Measurements from ENCODE around the gene MT1B.

The MT1B gene

GRCh38 chr16:56701534-56701933 is 49.8 kb downstream of the MT1B start:
- TF ChIP-seq MYC (IDR thresholded peaks at IDR 0.05; ENCODE audit: low read depth, low read length) (no peak), CTCF (IDR thresholded peaks at IDR 0.05; ENCODE audit: low read depth, low read length) (no peak), MAX (IDR thresholded peaks at IDR 0.05; ENCODE audit: low read depth, low read length) (no peak), POLR2A (IDR thresholded peaks at IDR 0.05; ENCODE audit: extremely low read depth, insufficient read length) (no peak)
- no peak overlapping the region for H3K4me3 ChIP-seq (ENCODE audit: low read depth, low read length)
- no peak for DNase-seq (ENCODE audit: low read depth)

All from NB4 (cell line).